GM13977 (cell line): ENCODE measurements around the gene MESP1.

Source experiments
- DNase-seq: peaks from one replicate; pipeline ENCODE4 v3.0.0; 2012; ENCODE audit warnings: low spot score
- CTCF ChIP-seq: IDR thresholded peaks from 2 replicates; pipeline ENCODE4 v1.5.1; 2012; ENCODE audit warnings: mild to moderate bottlenecking, control low read depth; ENCODE audit not compliant: insufficient read depth; ENCODE audit errors: extremely low read depth, missing control alignments
- in situ Hi-C: fragments of 300-500 bp; cut with MboI; formaldehyde crosslinking; loops from one replicate; pipeline ENCODE4 v1.12.0; 2022; ENCODE audit warnings: low sequenced_read_pairs, low pct_unique_long_range_greater_than_20kb, mixed read lengths, inconsistent platforms; ENCODE audit not compliant: unreplicated experiment

The MESP1 gene

GRCh38 chr15:89750560-89751542, at the start of gene MESP1:
Gene MESP1 (minus strand): TSS chr15:89751249. CDS start chr15:89751231, 18 bp downstream.
- in situ Hi-C loops: loop anchor here (5.0 to 10.0 kb wide), 2 partner anchors 126 to 324 kb away; no protein-coding TSS in a partner anchor
- peak; percentile 98 for DNase-seq
- peak; percentile 68 for TF ChIP-seq CTCF

- no peak for DNase-seq
- in situ Hi-C loops: no loop called here
- TF ChIP-seq CTCF: no peak
These were observed 49.0 kb upstream of the MESP1 start for GRCh38 chr15:89799918-89800498.

- in situ Hi-C loops: no loop called here
- DNase-seq: no peak
- TF ChIP-seq CTCF: no peak
These were observed 48.2 kb upstream of the MESP1 start for GRCh38 chr15:89799011-89799911.

GRCh38 chr15:89797678-89798201, 46.7 kb upstream of the MESP1 start:
- in situ Hi-C loops: no loop called here
- no peak for TF ChIP-seq CTCF
- no peak for DNase-seq

GRCh38 chr15:89795996-89796395, 44.9 kb upstream of the MESP1 start:
- TF ChIP-seq CTCF: no peak
- in situ Hi-C loops: no loop called here
- no peak for DNase-seq
